Ascending aorta (tissue), 2 donors: ENCODE data around the gene PAK2. TPM values are rescaled to one million over a fixed set of nuclear protein-coding genes. Genes with fewer than 3 reads are reported as not detected.
"Not testable (repeated sequence)": the region's sequence is repeated elsewhere in the genome, so short reads cannot be mapped to it uniquely, and the experiment has no call there.

Experiments used
- DNase-seq, 2 donors: peaks; one replicate each; pipeline ENCODE4 v3.0.0-alpha.2; 2019; ENCODE audit warnings: low spot score in 2 of 2
- H3K27ac ChIP-seq, 2 donors: fragments of 200-600 bp; sonication (generic); one replicate each; pipeline ENCODE4 v1.5.1; 2016 to 2017; ENCODE audit warnings: mild to moderate bottlenecking in 1 of 2
- H3K27me3 ChIP-seq: fragments of 200-600 bp; sonication (generic); one replicate; pipeline ENCODE4 v1.5.1; 2017
- H3K36me3 ChIP-seq, 2 donors: fragments of 200-600 bp; sonication (generic); one replicate each; pipeline ENCODE4 v1.5.1; 2016
- H3K4me1 ChIP-seq, 2 donors: fragments of 200-600 bp; sonication (generic); one replicate each; pipeline ENCODE4 v1.5.1; 2016 to 2017; ENCODE audit warnings: mild to moderate bottlenecking in 1 of 2
- H3K4me3 ChIP-seq, 2 donors: fragments of 200-600 bp; sonication (generic); one replicate each; pipeline ENCODE4 v1.5.1; 2016 to 2017; ENCODE audit warnings: mild to moderate bottlenecking in 1 of 2
- H3K9me3 ChIP-seq, 2 donors: fragments of 200-600 bp; sonication (generic); one replicate each; pipeline ENCODE4 v1.5.1; 2016
- CTCF ChIP-seq, 3 experiments: fragments of 200-600 bp in 2 of 3; fragments of 450-650 bp in 1 of 3; sonication (generic) in 2 of 3; IDR thresholded peaks; one replicate each; pipeline ENCODE4 v1.5.1; 2016 to 2019; ENCODE audit warnings: antibody characterized with exemption in 3 of 3, mild to moderate bottlenecking in 1 of 3, moderate library complexity in 1 of 3
- intact Hi-C: fragments of 100-400 bp; cut with DNase I; formaldehyde crosslinking; loops from one replicate; pipeline ENCODE4 v1.15.1; 2023
- total RNA-seq: library from RNA; depleted of rRNA; stranded (reverse); fragments of >200 nt; gene quantifications from one replicate; pipeline ENCODE4 v1.1.0, GENCODE V29; 2016

The PAK2 gene
- total RNA-seq, 1 donor from 2014 or later: 24.4 TPM

- no peak overlapping the region for H3K4me3 ChIP-seq
- TF ChIP-seq CTCF (IDR thresholded peaks at IDR 0.05): no peak
- no peaks in the 10 kb centered on the region for H3K36me3 ChIP-seq
- intact Hi-C loops: no loop called here
- no peak overlapping the region for H3K27ac ChIP-seq
- H3K9me3 ChIP-seq: no peaks in the 10 kb centered on the region
- no peak for DNase-seq
- no peaks in the 10 kb centered on the region for H3K4me1 ChIP-seq
- H3K27me3 ChIP-seq: no peaks in the 10 kb centered on the region
Measured at GRCh38 chr3:196843435-196844110, 103.9 kb downstream of the PAK2 start.

GRCh38 chr3:196844235-196845219 is 104.9 kb downstream of the PAK2 start:
- intact Hi-C loops, H3K27ac ChIP-seq, H3K27me3 ChIP-seq, DNase-seq, H3K9me3 ChIP-seq, H3K4me1 ChIP-seq, H3K36me3 ChIP-seq, H3K4me3 ChIP-seq: not testable (repeated sequence)

GRCh38 chr3:196848375-196848774 is 108.7 kb downstream of the PAK2 start:
- intact Hi-C loops, H3K36me3 ChIP-seq, H3K4me1 ChIP-seq, H3K27me3 ChIP-seq, H3K4me3 ChIP-seq, DNase-seq, H3K9me3 ChIP-seq, H3K27ac ChIP-seq: not testable (repeated sequence)

GRCh38 chr3:196849180-196849741 is 109.6 kb downstream of the PAK2 start:
- no peaks in the 10 kb centered on the region for H3K4me1 ChIP-seq
- no peak for DNase-seq
- intact Hi-C loops: no loop called here
- no peaks in the 10 kb centered on the region for H3K9me3 ChIP-seq
- no peaks in the 10 kb centered on the region for H3K27me3 ChIP-seq
- TF ChIP-seq CTCF (IDR thresholded peaks at IDR 0.05): no peak
- H3K36me3 ChIP-seq: no peaks in the 10 kb centered on the region
- H3K27ac ChIP-seq: no peak overlapping the region
- H3K4me3 ChIP-seq: no peak overlapping the region

GRCh38 chr3:196863000-196863399 is 123.3 kb downstream of the PAK2 start:
- H3K4me3 ChIP-seq, H3K9me3 ChIP-seq, intact Hi-C loops, H3K36me3 ChIP-seq, DNase-seq, H3K4me1 ChIP-seq, H3K27me3 ChIP-seq, H3K27ac ChIP-seq: not testable (repeated sequence)

- Histone ChIP-seq H3K9me3 (no peaks in the 10 kb centered on the region), H3K36me3 (no peaks in the 10 kb centered on the region), H3K27me3 (no peaks in the 10 kb centered on the region), H3K4me3 (peak overlapping the region; percentile 57 to 89), H3K4me1 (peaks cover 9 to 12% of the 10 kb centered on the region in 2 donors), H3K27ac (peak overlapping the region; percentile 95 to 96)
- no peak for DNase-seq
- intact Hi-C loops: loop anchor here (1.0 to 2.0 kb wide), 4 partner anchors 75 to 298 kb away; partner anchors contain the start of genes CEP19, FBXO45, NCBP2 and PIGX
- no peak for TF ChIP-seq CTCF (IDR thresholded peaks at IDR 0.05)
Measured at GRCh38 chr3:196867155-196867506, 127.5 kb downstream of the PAK2 start.
